Activated CD4-positive, alpha-beta T cell treated with anti-CD3 and anti-CD28 coated beads, Interleukin-2, amount 50 U/mL, for 48 hours (primary cell): ENCODE measurements around the gene NCAPG2.

Experiments
- DNase-seq, 2 experiments: peaks; one replicate each; pipeline ENCODE4 v3.0.0-alpha.2; 2020

The NCAPG2 gene

DNA sequence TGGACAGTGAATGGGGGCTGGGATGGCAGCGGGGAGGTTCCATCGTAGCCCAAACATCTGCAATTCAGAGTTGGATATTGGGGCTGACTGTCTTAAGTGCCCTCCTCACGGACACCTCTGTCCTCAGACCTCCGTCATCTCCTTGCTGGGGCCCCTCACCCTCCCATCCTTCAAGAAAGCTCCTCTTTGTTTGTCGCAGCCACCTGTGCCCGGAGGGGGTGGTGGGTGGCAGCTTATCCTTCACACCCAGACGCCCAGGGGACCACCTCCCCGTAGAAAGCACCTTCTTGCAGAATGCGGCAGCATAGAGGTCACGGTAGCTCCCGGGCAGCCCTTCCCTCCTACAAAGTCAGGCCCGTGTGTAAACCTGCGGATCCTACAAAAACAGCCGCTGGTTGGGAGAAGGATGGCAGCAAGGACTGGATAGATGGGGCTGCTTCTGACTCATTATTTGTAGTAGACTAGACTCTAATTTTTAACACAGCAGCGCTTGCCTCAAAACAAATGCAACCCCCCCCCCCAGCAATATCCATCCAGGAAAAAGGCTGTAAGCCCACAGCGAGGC lies 115.6 kb downstream of the NCAPG2 start:
- no peak for DNase-seq

DNA sequence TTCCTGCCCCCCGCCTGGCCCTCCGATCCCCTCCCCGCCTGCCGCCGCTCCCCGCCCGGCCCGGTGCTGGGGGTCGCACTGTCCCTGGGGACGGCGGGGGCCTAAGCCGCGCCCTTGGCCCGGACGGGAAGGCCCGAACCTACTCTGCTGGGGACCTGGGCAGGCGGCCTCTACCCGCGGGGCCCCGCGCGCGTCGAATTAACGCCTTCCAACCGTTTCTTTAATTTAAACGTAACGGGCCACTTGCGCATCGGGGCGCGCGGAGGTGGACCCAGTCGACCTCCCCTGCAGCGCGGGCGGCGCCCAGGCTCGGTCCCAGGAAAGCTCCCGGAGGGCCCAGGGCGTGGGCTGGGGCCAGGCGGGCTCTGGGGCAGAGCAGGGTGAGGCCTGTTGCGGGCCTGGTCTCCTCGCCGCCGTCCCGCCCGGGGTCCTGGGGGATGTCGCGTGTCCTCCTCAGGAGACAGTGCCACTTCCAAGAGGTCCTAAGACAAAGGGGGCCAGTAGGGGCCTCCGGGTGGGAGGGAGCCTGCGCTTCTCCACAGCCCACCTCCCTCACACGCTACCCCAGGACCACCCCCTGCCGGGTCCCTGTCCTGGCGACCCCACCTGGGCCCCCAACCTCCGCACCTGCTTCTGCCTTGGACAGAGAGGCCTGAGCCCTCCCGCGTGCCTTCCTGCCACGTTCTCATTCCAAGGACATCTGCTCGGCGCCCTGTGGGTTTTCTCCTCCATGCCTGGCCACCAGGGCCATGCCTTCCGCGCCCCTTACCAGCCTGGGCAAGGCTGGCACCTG lies 116.3 kb downstream of the NCAPG2 start:
- DNase-seq: no peak

DNA sequence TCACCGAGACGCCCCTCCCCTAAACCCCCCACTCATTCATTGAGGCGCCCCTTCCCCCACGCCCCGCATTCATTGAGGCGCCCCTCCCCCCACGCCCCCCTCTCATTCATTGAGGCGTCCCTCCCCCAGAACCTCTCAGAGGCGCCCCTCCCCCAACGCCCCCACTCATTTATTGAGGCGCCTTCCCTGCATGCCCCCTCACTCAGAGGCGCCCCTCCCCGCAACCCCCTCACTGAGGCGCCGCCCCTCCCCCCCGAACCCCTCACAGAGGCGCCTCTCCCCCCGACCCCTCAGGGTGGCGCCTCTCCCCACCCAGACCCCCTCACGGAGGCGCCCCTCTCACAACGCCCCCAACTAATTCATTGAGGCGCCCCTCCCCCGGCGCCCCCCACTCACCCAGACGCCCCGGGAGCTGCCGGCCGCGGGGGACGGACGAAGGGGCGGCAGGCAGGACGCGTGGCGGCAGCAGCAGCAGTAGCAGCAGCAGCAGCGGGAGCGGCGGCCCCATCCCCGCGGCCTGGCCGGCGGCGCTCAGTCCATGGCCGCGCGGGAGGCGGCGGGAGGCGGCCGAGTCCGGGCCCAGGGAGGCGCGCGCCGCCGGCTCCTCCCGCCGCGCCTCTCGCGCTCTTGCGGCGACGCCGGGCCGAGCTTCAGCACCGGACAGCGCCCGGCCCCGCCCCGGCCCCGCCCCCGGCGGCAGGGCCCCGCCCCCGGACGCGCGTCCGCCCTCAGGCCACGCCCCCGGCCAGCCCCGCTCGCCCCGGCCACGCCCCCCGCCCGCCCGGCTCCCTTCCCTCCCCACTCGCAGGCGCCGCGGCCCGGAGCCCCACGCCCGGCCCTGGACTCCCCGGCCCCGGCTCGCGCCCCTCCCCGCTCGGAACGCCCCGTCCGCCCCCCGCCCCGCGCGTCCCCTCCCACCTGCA lies 117.2 kb downstream of the NCAPG2 start, which contains the start of gene PTPRN2:
TSS of gene PTPRN2 (minus strand) at position 662 of the 923 bp plus-strand sequence.
- DNase-seq: peak; percentile 49 to 51

DNA sequence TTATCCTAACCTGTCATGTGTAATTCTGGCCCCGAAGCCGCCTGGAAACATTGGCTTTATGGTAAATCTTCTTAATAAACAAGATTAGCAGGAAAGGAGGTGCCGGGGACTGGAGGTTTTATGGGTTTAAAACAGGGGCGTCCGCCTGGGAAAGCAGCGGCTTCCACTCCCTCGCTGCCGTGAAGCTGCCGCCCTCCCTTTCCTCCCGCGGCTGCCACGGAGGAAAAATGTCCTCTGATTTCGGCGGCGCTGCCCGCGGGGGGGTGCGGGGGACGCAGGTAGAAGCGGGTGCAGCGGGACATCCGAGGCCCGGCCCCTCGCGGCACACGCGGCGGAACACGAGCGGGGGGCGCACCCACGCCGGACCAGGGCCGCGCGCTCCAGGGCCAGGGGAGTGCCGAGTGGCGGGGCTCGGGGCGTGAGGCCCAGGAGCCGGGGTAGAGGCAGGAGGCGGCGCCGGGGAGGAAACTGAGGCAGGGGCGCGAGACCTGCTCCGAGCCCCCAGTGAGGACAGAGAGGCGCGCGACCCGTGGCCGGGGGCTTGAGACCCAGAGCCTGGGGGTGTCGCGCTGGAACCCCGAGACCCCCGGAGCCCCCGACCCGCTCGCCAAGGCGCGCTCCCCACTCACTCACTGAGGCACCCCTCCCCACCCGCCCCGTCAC lies 118.0 kb downstream of the NCAPG2 start:
- no peak for DNase-seq

DNA sequence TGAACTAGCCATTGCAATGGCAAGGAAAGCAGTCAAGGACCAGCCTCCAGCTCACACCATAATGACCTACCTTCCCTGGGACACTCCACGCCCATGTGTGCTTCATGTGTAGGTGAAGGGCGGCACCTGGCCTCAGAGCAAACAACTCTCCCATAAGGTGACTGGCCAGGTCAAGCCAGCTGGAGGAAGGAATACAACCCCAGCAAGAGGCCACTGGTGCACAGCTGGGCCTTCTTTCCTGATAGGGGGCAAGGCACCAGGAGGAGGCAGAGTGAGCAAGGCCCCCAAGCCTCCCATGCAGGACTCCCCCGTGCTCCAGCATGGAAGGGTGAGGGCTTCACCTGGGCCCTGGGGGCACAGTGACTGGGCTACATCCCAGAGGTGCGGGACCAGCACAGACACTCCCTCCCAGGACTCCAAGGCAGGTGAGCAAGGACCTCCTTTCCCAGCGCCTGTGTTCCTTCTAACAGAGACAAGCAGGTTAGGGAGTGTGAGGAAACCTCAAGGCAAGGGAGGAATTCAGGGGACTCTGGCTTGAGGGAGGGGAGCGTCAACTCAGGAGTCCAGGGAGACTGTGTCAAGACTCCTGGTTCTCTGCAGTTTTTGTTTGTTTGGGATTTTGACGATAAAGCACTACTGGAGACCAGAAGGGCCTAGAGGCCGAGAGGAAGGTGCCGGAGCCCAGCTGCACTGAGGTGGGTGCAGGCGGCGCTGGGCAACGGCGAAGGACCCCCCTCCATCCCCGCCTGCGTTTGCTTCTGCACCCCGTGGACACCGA lies 118.7 kb downstream of the NCAPG2 start:
- no peak for DNase-seq

DNA sequence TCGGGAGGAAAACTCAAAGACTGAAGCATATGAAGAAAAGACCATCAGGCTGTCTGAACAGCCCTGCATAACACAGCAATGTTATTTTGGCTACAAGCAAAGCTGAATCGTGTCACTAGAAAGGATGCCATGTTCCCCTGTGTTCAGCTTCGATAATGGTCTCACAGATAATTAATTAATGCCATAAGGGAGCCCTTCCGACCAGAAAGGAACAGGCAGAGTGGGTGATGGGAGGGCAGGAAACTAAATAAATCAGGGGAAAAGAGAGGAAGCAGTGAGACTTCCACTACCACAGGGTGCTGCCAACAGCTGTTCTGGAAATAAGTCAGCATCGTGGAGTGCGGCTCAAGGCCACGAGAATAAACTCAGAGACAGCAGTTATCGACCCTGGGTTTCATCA lies 120.2 kb downstream of the NCAPG2 start:
- DNase-seq: no peak

DNA sequence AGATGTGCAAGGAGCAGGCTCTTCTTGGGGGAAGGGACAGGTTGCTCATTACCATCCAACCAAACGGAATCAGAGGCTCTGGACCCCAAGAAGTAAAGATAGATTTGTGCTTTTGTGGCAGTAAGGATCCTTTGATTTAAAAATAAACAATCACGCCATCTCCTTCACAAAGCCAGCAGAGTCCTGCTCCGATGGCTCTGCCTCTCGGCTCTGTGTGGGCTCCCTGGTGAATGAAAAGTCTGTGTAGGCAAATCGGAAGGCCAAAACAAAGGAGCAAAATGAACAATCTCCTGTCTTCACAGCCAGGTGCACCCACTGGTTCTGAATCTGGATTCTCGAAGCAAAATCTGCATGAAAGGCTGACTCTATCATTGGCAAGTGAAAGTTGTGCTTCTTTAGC lies 120.8 kb downstream of the NCAPG2 start:
- DNase-seq: no peak

DNA sequence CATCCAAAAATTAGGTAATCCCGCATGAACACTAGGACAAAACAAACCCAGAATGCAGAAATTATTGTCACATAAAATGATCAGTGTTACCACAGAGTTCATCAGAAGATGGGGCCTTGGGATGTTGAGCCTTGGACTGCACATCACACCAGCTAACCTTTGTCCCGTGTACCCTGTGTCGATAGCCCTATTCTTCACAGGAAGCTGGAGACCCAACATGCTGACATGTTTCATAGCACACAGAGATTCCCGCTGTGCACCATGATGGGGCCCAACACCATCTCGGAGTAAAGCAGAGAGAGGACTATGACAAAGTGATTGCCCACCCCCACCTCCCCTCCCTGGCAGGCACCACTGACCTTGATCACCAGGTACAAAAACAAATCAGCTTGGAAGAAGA lies 121.5 kb downstream of the NCAPG2 start:
- DNase-seq: no peak

DNA sequence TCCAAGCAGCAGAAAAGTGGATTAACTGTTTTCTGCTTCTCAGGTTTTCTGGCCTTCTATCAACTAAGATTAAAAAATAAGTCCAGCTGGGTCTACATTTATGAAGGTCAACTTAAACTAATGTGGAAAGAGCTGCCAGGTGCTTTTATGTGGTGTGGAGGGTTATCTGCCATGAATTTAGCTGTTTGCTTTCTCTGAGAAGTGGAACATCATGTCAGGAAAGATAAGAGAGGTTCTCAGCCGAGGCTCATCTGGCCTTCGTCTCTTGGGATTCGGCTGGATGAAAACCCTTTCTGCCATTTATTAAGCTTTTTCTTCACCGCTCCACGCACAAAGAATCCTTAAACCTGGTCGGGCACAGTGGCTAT lies 122.5 kb downstream of the NCAPG2 start:
- DNase-seq: no peak

DNA sequence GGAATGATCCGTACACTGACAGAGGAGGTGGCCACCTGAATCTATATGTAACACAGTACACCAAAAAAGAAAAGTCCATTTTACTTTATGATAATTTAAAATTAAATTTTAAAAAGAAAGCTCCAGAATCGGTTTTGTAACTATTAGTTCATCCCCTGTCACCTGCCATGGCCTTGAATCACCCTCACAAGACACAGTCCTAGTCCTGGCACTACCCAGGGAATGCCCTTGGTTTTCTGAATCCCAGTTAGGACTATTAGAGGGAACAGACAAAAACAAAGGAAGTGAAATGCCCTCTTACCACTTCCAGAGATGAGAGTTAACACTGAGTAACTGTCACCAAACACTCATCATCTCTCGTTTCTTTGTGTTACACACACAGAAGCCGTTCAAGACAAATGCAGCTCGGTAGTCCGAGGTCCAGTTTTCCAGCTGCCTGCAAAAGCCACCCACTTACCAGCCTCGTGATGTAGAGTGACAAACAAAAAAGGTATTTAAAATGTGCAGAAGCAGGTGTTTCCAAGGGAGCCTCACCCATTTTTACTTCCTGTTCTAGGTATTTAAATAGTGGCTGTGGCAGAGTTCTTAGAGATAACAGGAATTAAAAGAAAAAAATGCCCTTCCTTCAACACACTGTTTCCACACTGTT lies 123.0 kb downstream of the NCAPG2 start:
- DNase-seq: no peak
